ENCODE measurements around the gene KBTBD12. TPM values are rescaled to one million over a fixed set of nuclear protein-coding genes. Genes with fewer than 3 reads are reported as not detected.
A peak's percentile ranks its signal among the peaks of the same experiment; 100 is the strongest.

The KBTBD12 gene
- total and polyA plus RNA-seq, 11 donors, result 13.2 to 47.1 (median 29.7) TPM

DNA sequence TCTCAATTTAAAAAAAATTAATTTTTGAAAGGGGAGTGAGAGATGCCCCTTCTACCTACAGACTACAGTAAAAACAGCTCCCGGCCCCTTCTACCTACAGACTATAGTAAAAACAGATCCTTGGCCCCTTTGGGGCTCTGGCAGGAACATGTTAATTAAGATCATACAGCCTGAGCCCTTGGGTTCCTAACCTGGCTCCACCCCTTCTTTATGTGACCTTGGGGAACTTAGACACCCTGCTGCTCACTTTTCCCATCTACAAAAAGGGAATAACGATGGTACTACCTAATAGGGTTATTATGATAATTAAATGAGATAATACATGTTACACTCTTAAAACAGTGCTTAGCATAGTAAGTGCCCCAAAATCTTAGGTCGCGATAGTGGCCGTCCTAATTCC, 77.1 kb downstream of the KBTBD12 start:
- Histone ChIP-seq H3K27me3 (no peaks in the 10 kb centered on the region), H3K36me3 (no peaks in the 10 kb centered on the region), H3K4me1 (peaks cover 0 to 17% (median 5%) of the 10 kb centered on the region in 12 donors), H3K9me3 (no peaks in the 10 kb centered on the region), H3K27ac (no peak overlapping the region), H3K4me3 (no peak overlapping the region)
- WGBS, 4 donors, result 82 to 86% (median 84%) methylated on average over 5 of the region's 5 CpGs
- ATAC-seq, result no peak
- intact Hi-C loops (cut with DNase I), result no loop called here
- no peak for TF ChIP-seq POLR2A (IDR thresholded peaks at IDR 0.05)
- TF ChIP-seq, protein P1, sequence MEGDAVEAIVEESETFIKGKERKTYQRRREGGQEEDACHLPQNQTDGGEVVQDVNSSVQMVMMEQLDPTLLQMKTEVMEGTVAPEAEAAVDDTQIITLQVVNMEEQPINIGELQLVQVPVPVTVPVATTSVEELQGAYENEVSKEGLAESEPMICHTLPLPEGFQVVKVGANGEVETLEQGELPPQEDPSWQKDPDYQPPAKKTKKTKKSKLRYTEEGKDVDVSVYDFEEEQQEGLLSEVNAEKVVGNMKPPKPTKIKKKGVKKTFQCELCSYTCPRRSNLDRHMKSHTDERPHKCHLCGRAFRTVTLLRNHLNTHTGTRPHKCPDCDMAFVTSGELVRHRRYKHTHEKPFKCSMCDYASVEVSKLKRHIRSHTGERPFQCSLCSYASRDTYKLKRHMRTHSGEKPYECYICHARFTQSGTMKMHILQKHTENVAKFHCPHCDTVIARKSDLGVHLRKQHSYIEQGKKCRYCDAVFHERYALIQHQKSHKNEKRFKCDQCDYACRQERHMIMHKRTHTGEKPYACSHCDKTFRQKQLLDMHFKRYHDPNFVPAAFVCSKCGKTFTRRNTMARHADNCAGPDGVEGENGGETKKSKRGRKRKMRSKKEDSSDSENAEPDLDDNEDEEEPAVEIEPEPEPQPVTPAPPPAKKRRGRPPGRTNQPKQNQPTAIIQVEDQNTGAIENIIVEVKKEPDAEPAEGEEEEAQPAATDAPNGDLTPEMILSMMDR (IDR thresholded peaks at IDR 0.05), result no peak
- DNase-seq, result no peak

DNA sequence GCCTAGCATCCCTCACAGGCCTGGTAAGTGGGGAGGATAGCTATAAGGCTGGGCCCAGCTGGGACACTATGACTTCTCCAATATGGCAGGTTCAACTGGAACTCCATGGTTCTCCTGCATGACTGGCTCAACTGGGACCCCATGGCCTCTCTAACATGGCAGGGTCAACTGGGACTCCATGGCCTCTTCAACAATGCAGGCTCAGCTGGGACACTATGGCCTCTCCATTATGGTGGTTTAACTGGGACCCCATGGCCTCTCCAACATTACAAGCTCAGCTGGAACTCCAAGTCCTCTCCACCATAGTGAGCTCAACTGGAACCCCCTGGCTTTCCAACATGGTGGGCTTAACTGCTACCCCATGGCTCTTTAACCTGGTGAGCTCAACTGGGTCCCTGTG, 79.0 kb downstream of the KBTBD12 start:
- Histone ChIP-seq H3K4me1 (peaks cover 0 to 10% (median 0%) of the 10 kb centered on the region in 12 donors), H3K4me3 (no peak overlapping the region), H3K9me3 (no peaks in the 10 kb centered on the region), H3K36me3 (no peaks in the 10 kb centered on the region), H3K27me3 (no peaks in the 10 kb centered on the region), H3K27ac (no peak overlapping the region)
- no peak for TF ChIP-seq POLR2A (IDR thresholded peaks at IDR 0.05)
- DNase-seq, result no peak
- intact Hi-C loops (cut with DNase I), result no loop called here
- no peak for ATAC-seq

DNA sequence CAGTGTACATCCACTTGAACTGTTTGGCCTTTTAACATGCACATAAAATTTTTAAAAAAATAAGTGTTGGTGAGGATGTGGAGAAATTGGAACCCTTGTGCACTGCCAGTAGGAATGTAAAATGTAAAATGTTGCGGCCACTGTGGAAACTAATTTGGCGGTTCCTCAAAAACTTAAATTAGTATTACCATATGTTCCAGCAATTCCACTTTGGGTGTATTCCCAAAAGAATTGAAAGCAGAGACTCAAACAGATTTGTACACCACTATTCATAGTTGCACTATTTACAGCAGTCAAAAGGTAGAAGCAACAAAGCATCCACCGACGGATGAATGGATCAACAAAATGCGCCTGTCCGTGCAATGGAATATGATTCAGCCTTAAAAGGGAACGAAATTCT, 82.0 kb downstream of the KBTBD12 start:
- H3K9me3 ChIP-seq, result peaks cover 0 to 4% (median 0%) of the 10 kb centered on the region in 12 donors
- no peak overlapping the region for H3K27ac ChIP-seq
- DNase-seq (no peak), ATAC-seq (no peak)
- peaks cover 0 to 10% (median 0%) of the 10 kb centered on the region in 12 donors for H3K4me1 ChIP-seq
- WGBS, 4 donors, result 88 to 92% (median 89%) methylated on average over 7 of the region's 7 CpGs
- no peak overlapping the region for H3K4me3 ChIP-seq
- no peaks in the 10 kb centered on the region for H3K36me3 ChIP-seq
- intact Hi-C loops (cut with DNase I), result no loop called here
- no peak for TF ChIP-seq POLR2A (IDR thresholded peaks at IDR 0.05)
- TF ChIP-seq, protein P1 (IDR thresholded peaks at IDR 0.05), result no peak
- no peaks in the 10 kb centered on the region for H3K27me3 ChIP-seq

DNA sequence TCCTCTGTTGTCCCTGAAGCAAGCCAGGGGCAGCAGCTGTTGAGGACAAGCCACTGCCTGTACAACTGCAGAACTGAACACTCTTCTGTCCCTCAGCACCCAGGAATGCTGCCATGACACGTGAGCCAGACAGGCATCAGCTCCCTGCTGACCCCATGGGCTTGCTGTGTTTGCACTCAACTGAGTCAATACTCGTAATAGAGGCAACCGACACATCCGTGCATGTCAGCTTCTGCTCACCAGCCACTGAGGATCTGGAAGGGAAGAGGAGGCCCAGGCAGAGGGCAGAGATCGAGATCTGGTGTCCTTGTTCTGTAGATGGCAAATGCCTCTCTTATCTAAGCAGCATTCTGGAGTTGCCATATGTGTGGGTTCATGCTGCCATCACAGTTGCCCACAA, 82.9 kb downstream of the KBTBD12 start:
- H3K4me3 ChIP-seq, result no peak overlapping the region
- peak in 1 of 4 donors; percentile 24 for ATAC-seq
- DNase-seq, result no peak
- intact Hi-C loops (cut with DNase I), result no loop called here
- H3K27me3 ChIP-seq, result no peaks in the 10 kb centered on the region
- TF ChIP-seq, protein P1 (IDR thresholded peaks at IDR 0.05), result no peak
- TF ChIP-seq POLR2A (IDR thresholded peaks at IDR 0.05), result no peak
- H3K9me3 ChIP-seq, result peaks cover 0 to 4% (median 0%) of the 10 kb centered on the region in 12 donors
- H3K36me3 ChIP-seq, result no peaks in the 10 kb centered on the region
- H3K4me1 ChIP-seq, result peaks cover 0 to 10% (median 0%) of the 10 kb centered on the region in 12 donors
- H3K27ac ChIP-seq, result no peak overlapping the region
- 81 to 86% (median 83%) methylated on average over 5 of the region's 5 CpGs for WGBS, 4 donors

DNA sequence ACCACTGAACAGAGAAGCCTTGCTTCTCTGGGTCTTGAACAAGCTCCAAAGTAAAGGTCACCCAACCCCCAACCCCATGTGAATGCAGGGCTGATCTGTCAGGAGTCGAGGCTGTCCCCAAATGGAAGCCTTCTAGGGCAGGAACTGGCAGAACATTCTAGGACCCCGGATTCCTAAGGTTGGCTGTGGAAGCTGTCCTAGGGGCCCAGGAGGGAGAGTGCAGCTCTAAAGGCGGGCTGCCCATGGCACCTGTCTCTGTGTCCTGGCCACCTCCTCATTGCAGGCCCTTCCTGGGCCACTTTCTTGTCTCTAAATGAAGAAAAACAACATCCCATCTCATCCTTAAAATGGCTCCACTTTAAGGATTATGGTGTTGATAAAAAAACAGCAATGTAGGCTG, 83.6 kb downstream of the KBTBD12 start:
- WGBS, 4 donors, result 73 to 84% (median 78%) methylated on average over 2 to 3 of the region's 3 CpGs
- TF ChIP-seq, protein P1 (IDR thresholded peaks at IDR 0.05), result no peak
- no peak for TF ChIP-seq POLR2A (IDR thresholded peaks at IDR 0.05)
- H3K4me3 ChIP-seq, result no peak overlapping the region
- no peak overlapping the region for H3K27ac ChIP-seq
- H3K36me3 ChIP-seq, result no peaks in the 10 kb centered on the region
- H3K4me1 ChIP-seq, result peaks cover 0 to 6% (median 0%) of the 10 kb centered on the region in 12 donors
- no peak for ATAC-seq
- peaks cover 0 to 4% (median 0%) of the 10 kb centered on the region in 12 donors for H3K9me3 ChIP-seq
- no peaks in the 10 kb centered on the region for H3K27me3 ChIP-seq
- DNase-seq, result no peak
- intact Hi-C loops (cut with DNase I), result no loop called here

Measured in heart left ventricle (tissue), 16 donors.